ENCODE results near the gene CROCC. TPM values are rescaled to one million over a fixed set of nuclear protein-coding genes. Genes with fewer than 3 reads are reported as not detected.
A peak's percentile ranks its signal among the peaks of the same experiment; 100 is the strongest.

CROCC gene
- total RNA-seq, 1 donor from 2014 or later, result 52.6 TPM

DNA sequence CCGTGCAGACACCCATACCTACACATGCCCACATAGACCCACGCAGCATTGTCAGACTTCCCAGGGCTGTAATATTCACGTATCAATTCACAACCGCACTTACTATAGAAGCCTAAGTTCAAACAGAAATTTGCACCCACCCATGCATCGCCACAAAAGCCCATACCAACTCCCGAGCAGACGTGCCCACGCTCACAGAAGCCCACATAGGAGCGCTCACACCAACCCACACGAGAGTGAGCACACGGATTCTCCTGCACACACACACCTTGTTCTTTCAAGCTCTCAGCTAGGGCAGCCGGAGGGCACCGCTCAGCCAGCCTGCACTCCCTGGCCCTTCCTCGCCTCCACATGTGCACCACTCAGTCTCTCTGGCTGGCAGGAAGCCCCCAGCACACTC, 54.1 kb downstream of the CROCC start:
- H3K4me1 Mint-ChIP-seq, result peaks cover 44% of the 10 kb centered on the region
- H3K9me3 Mint-ChIP-seq, result no peaks in the 10 kb centered on the region
- TF ChIP-seq, protein P1, sequence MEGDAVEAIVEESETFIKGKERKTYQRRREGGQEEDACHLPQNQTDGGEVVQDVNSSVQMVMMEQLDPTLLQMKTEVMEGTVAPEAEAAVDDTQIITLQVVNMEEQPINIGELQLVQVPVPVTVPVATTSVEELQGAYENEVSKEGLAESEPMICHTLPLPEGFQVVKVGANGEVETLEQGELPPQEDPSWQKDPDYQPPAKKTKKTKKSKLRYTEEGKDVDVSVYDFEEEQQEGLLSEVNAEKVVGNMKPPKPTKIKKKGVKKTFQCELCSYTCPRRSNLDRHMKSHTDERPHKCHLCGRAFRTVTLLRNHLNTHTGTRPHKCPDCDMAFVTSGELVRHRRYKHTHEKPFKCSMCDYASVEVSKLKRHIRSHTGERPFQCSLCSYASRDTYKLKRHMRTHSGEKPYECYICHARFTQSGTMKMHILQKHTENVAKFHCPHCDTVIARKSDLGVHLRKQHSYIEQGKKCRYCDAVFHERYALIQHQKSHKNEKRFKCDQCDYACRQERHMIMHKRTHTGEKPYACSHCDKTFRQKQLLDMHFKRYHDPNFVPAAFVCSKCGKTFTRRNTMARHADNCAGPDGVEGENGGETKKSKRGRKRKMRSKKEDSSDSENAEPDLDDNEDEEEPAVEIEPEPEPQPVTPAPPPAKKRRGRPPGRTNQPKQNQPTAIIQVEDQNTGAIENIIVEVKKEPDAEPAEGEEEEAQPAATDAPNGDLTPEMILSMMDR (conservative IDR thresholded peaks at IDR 0.05), result no peak
- peaks cover under 1% of the 10 kb centered on the region for H3K27me3 Mint-ChIP-seq (ENCODE audit: low read depth)
- H3K4me3 Mint-ChIP-seq, result peak overlapping the region; percentile 78
- no peaks in the 10 kb centered on the region for H3K36me3 Mint-ChIP-seq (ENCODE audit: low read depth)
- DNase-seq (ENCODE audit: low read depth, low spot score), result no peak
- peak overlapping the region; percentile 45 for H3K27ac Mint-ChIP-seq (ENCODE audit: unreplicated experiment)

DNA sequence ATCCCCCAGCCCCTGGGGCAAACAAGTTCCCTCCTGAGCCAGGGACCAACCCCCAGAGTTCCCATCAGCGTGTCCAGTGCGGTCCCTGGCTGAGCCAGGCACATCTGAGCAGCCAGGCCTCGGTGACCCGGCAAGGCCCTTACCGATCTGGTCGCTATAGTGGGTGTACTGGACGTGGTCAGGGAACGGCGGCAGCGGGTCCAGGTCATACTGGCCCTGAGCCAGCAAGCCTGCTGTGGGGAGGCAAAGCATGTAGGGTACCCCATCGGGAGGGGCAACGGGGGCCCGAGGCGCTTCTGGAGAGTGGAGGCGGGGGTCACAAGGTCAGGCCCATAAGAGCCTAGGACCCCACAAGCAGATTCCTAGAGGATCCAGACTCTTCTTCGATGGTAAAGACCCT, 55.2 kb downstream of the CROCC start:
- Mint-ChIP-seq H3K27me3 (ENCODE audit: low read depth) (peaks cover 8% of the 10 kb centered on the region), H3K27ac (ENCODE audit: unreplicated experiment) (no peak overlapping the region), H3K9me3 (no peaks in the 10 kb centered on the region), H3K4me1 (peaks cover 47% of the 10 kb centered on the region), H3K36me3 (ENCODE audit: low read depth) (no peaks in the 10 kb centered on the region), H3K4me3 (peak overlapping the region; percentile 69)
- DNase-seq (ENCODE audit: low read depth, low spot score), result no peak
- TF ChIP-seq, protein P1 (conservative IDR thresholded peaks at IDR 0.05), result no peak

DNA sequence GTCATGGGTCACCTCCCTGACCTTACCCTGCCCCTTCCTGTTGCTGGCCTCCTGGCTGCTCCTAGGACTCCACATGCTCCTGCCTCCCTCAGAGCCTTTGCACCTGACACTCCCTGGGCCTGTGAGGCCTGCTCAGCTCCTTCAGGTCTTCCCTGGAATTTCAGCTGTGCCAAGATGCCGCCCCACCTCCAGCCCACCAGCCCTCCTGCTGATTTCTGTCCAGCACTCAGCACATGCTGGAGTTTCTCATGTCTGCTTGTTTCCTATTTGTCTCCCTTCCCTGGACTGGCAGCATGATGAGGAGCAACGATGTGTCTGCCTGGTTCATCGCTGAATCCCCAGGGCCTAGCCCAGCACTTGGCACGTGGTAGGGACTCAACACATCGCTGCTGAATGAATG, 55.6 kb downstream of the CROCC start:
- Mint-ChIP-seq H3K4me1 (peaks cover 43% of the 10 kb centered on the region), H3K36me3 (ENCODE audit: low read depth) (no peaks in the 10 kb centered on the region), H3K27ac (ENCODE audit: unreplicated experiment) (no peak overlapping the region), H3K9me3 (no peaks in the 10 kb centered on the region), H3K4me3 (peak overlapping the region; percentile 69), H3K27me3 (ENCODE audit: low read depth) (peaks cover 8% of the 10 kb centered on the region)
- TF ChIP-seq, protein P1 (conservative IDR thresholded peaks at IDR 0.05), result no peak
- no peak for DNase-seq (ENCODE audit: low read depth, low spot score)

DNA sequence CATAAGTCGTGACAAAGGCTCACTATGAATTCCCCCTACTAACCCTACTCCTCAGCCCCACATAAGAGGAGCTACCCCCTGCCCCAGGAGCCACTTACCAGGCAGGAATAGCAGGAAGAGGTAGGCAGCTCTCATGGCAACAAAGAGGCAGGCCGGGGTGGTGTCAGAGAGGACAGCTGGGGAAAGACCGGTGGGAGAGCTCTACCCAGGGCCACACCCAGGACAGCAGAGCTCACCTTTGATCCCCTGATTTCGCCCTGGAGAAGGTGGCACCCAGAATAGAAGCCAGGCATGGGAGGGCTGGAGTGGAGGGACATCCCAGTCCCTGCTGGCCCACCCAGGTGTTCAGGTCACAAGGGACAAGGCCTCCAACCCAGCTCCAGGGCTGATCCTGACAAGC, 56.4 kb downstream of the CROCC start:
- Mint-ChIP-seq H3K4me1 (peaks cover 40% of the 10 kb centered on the region), H3K9me3 (no peaks in the 10 kb centered on the region), H3K27me3 (ENCODE audit: low read depth) (peaks cover 8% of the 10 kb centered on the region), H3K36me3 (ENCODE audit: low read depth) (no peaks in the 10 kb centered on the region), H3K27ac (ENCODE audit: unreplicated experiment) (no peak overlapping the region), H3K4me3 (peak overlapping the region; percentile 69)
- no peak for DNase-seq (ENCODE audit: low read depth, low spot score)
- TF ChIP-seq, protein P1 (conservative IDR thresholded peaks at IDR 0.05), result no peak

DNA sequence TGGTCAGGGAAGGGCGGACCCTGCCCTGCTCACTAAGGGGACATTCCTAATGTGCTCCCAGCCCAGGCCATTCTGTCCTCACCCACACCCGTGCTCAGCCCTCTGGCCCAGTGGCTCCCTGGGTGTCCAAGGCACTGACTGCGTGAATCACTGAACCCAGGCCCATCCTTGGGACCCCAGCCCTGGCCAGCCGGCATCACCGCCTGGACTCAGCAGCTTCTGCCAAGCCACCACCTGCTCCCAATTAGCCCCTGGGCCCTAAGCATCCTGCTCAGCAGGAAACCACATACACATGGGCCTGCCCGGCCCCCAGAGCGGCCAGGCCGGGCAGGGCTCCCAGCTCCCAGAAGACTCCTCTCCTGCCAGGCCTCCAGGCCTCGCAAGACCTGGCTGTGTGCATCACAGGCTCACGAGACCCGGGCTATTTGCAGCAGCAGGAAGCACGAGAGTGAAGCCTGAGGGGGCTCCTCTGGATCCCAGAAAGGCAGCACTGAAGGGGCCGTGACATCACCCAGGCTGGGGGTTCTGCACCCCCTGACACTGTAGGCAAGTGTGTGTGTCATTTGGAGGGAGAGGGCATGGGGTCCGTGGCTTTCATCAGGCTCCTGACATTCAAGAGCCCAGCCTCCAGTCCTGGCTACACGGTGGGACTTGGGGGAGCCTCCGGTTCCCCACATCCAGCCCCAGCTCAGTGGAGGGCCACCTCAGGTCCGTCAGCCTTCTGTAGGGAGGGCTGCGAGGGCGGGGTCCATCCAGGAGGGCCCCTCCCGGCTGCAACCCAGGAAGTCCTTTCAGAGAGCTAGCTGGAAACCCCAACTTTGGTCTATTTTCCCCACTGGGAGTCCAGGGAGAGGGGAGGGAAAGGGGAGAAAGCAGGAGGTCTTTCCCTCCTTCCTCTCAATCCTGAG, 57.1 kb downstream of the CROCC start:
- Mint-ChIP-seq H3K4me3 (peak overlapping the region; percentile 82), H3K9me3 (no peaks in the 10 kb centered on the region), H3K4me1 (peaks cover 40% of the 10 kb centered on the region), H3K27me3 (ENCODE audit: low read depth) (peaks cover 8% of the 10 kb centered on the region), H3K36me3 (ENCODE audit: low read depth) (no peaks in the 10 kb centered on the region), H3K27ac (ENCODE audit: unreplicated experiment) (no peak overlapping the region)
- TF ChIP-seq, protein P1 (conservative IDR thresholded peaks at IDR 0.05), result no peak
- no peak for DNase-seq (ENCODE audit: low read depth, low spot score)
